ENCODE results near the gene OSBP2. TPM values are rescaled to one million over a fixed set of nuclear protein-coding genes. Genes with fewer than 3 reads are reported as not detected.

OSBP2 gene
- total and polyA plus RNA-seq, 2 of the 13 experiments (the other 11 are each of a cell fraction or from before 2014, with no cell fraction given) = 5.0 to 7.7 TPM

DNA sequence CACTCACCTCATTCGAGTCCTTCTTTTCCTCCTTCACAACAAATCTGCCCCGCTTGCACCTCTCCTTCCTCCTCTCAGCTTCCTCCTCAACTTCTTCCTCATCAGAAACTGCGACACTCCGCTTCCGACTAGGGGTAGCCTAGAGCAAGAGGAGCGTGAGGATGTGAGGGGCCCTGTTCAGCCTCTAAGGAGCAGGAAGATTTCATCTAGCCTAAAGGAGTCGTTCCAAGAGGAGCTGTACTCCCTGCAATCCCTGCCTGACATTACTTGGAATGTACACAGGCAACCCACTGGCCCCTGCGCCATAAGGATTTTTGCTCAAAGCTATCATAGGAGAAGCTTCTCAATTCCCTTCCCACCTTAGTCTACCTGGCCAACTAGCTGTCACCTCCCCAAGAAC, 239.4 kb downstream of the OSBP2 start:
- ATAC-seq (no peak), DNase-seq (ENCODE audit: low spot score) (no peak), FAIRE-seq (no peak)
- Histone ChIP-seq H3K27ac (ENCODE audit: extremely low read length, insufficient read depth, low read length) (no peak overlapping the region), H3K9me3 (ENCODE audit: low read length) (no peaks in the 10 kb centered on the region), H4K20me1 (ENCODE audit: insufficient read depth, low read length) (no peaks in the 10 kb centered on the region), H3K79me2 (ENCODE audit: insufficient read depth, low read length) (no peaks in the 10 kb centered on the region), H2AFZ (ENCODE audit: low read length) (no peak overlapping the region), H3K4me3 (replicated peaks in 1 of 3; ENCODE audit: insufficient read depth in 1 of 3, low read depth in 2 of 3, low read length in 3 of 3) (no peak overlapping the region), H3K4me2 (ENCODE audit: low read depth, low read length) (no peak overlapping the region), H3K9ac (ENCODE audit: insufficient read depth, low read depth, low read length) (no peak overlapping the region), H3K36me3 (replicated peaks in 1 of 2; ENCODE audit: control insufficient read depth in 1 of 2, insufficient read depth in 2 of 2, low read length in 2 of 2) (peaks cover 56 to 92% of the 10 kb centered on the region in 2 experiments), H3K4me1 (ENCODE audit: insufficient read depth, low read length) (no peaks in the 10 kb centered on the region), H3K27me3 (ENCODE audit: control insufficient read depth in 1 of 2, insufficient read depth in 2 of 2, low read length in 2 of 2) (no peaks in the 10 kb centered on the region)
- TF ChIP-seq TAF1 (CRISPR knock-in tag; IDR thresholded peaks at IDR 0.05) = no peak
- no peak for TF ChIP-seq ZNF660 (CRISPR knock-in tag; IDR thresholded peaks at IDR 0.05; ENCODE audit: borderline replicate concordance, low read depth)
- no peak for TF ChIP-seq ESRRA (CRISPR knock-in tag; IDR thresholded peaks at IDR 0.05; ENCODE audit: low read depth)
- TF ChIP-seq IRX3 (CRISPR knock-in tag; IDR thresholded peaks at IDR 0.05; ENCODE audit: borderline replicate concordance, low read depth) = no peak
- TF ChIP-seq YEATS4 (CRISPR knock-in tag; IDR thresholded peaks at IDR 0.05; ENCODE audit: borderline replicate concordance) = no peak
- no peak for TF ChIP-seq ZMYM3 (CRISPR knock-in tag; IDR thresholded peaks at IDR 0.05)
- BruUV-seq (replicated peaks) = no TSS peak
- ChIA-PET CTCF (ENCODE audit: low intra/inter-chr PET ratio, low total read pairs) (no interaction called here), POLR2A (no interaction called here)
- 98% methylated on average over 8 of the region's 8 CpGs for WGBS (ENCODE audit: low lambda C conversion rate)
- in situ Hi-C loops (cut with HindIII; ENCODE audit: extremely low pct_ligation_motif_present, low pct_unique_long_range_greater_than_20kb) (no loop called here), intact Hi-C loops (cut with micrococcal nuclease; ENCODE audit: unreplicated experiment) (no loop called here)

DNA sequence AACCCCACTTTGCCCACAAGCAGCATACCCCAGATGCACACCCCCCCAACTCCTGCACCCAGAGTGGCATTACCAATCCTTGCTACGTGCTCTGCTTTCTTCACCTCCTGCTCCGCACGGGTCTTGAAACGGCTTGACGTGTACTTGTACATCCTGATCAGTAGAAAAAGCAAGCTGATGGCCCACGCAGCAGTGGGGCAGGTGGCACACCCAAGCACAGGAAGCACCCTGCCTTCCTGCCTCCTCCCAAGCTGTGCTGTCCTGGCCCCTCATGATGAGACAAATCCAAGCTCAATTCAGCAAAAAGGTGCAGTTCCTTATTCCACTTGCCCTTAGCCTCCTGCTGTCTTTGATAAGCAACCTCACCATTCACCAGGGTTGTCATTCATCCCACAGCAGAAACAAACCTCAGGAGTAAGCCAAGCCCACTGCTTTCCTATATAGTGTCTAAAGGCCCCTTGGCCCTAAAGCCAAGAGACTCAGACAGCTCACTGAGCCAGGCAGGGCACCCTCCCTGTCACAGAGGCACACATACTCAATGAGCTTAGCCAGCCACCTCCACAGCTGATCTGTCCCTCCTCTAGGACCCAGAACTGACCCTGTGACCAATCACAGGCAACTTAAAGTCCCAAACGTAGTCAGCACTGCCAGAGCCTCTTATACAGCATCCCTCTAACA, 246.2 kb downstream of the OSBP2 start:
- DNase-seq (ENCODE audit: low spot score) (no peak), FAIRE-seq (no peak), ATAC-seq (no peak)
- no peak overlapping the region for H2AFZ ChIP-seq (ENCODE audit: low read length)
- BruUV-seq (replicated peaks) = no TSS peak
- intact Hi-C loops (cut with micrococcal nuclease; ENCODE audit: unreplicated experiment) (no loop called here), in situ Hi-C loops (cut with HindIII; ENCODE audit: extremely low pct_ligation_motif_present, low pct_unique_long_range_greater_than_20kb) (no loop called here)
- ChIA-PET CTCF (ENCODE audit: low intra/inter-chr PET ratio, low total read pairs) (no interaction called here), POLR2A (no interaction called here)
- no peaks in the 10 kb centered on the region for H4K20me1 ChIP-seq (ENCODE audit: insufficient read depth, low read length)
- peaks cover 44 to 94% of the 10 kb centered on the region in 2 experiments for H3K36me3 ChIP-seq (replicated peaks in 1 of 2; ENCODE audit: control insufficient read depth in 1 of 2, insufficient read depth in 2 of 2, low read length in 2 of 2)
- no peaks in the 10 kb centered on the region for H3K9me3 ChIP-seq (ENCODE audit: low read length)
- H3K79me2 ChIP-seq (ENCODE audit: insufficient read depth, low read length) = no peaks in the 10 kb centered on the region
- no peak overlapping the region for H3K27ac ChIP-seq (ENCODE audit: extremely low read length, insufficient read depth, low read length)
- no peaks in the 10 kb centered on the region for H3K27me3 ChIP-seq (ENCODE audit: control insufficient read depth in 1 of 2, insufficient read depth in 2 of 2, low read length in 2 of 2)
- no peak overlapping the region for H3K4me2 ChIP-seq (ENCODE audit: low read depth, low read length)
- 98% methylated on average over 7 of the region's 7 CpGs for WGBS (ENCODE audit: low lambda C conversion rate)
- H3K4me3 ChIP-seq (replicated peaks in 1 of 3; ENCODE audit: insufficient read depth in 1 of 3, low read depth in 2 of 3, low read length in 3 of 3) = no peak overlapping the region
- H3K9ac ChIP-seq (ENCODE audit: insufficient read depth, low read depth, low read length) = no peak overlapping the region
- H3K4me1 ChIP-seq (ENCODE audit: insufficient read depth, low read length) = no peaks in the 10 kb centered on the region
- TF ChIP-seq, protein P1, sequence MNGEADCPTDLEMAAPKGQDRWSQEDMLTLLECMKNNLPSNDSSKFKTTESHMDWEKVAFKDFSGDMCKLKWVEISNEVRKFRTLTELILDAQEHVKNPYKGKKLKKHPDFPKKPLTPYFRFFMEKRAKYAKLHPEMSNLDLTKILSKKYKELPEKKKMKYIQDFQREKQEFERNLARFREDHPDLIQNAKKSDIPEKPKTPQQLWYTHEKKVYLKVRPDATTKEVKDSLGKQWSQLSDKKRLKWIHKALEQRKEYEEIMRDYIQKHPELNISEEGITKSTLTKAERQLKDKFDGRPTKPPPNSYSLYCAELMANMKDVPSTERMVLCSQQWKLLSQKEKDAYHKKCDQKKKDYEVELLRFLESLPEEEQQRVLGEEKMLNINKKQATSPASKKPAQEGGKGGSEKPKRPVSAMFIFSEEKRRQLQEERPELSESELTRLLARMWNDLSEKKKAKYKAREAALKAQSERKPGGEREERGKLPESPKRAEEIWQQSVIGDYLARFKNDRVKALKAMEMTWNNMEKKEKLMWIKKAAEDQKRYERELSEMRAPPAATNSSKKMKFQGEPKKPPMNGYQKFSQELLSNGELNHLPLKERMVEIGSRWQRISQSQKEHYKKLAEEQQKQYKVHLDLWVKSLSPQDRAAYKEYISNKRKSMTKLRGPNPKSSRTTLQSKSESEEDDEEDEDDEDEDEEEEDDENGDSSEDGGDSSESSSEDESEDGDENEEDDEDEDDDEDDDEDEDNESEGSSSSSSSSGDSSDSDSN (CRISPR knock-in tag; IDR thresholded peaks at IDR 0.05) = no peak
- TF ChIP-seq XBP1 (CRISPR knock-in tag; IDR thresholded peaks at IDR 0.05) (no peak), MZF1 (CRISPR knock-in tag; IDR thresholded peaks at IDR 0.05; ENCODE audit: borderline replicate concordance) (no peak), ZFP37 (CRISPR knock-in tag; IDR thresholded peaks at IDR 0.05; ENCODE audit: borderline replicate concordance) (no peak), SRY (CRISPR knock-in tag; IDR thresholded peaks at IDR 0.05) (no peak), PTBP1 (IDR thresholded peaks at IDR 0.05; ENCODE audit: low read depth, low read length, poor library complexity, severe bottlenecking) (no peak), KDM5A (IDR thresholded peaks at IDR 0.05; ENCODE audit: borderline replicate concordance, low read length) (no peak), KAT8 (CRISPR knock-in tag; IDR thresholded peaks at IDR 0.05) (no peak), ZNF550 (CRISPR knock-in tag; IDR thresholded peaks at IDR 0.05; ENCODE audit: borderline replicate concordance) (no peak), CENPT (CRISPR knock-in tag; IDR thresholded peaks at IDR 0.05; ENCODE audit: low read depth) (no peak), ZNF136 (CRISPR knock-in tag; IDR thresholded peaks at IDR 0.05; ENCODE audit: low read depth) (no peak), ZNF563 (CRISPR knock-in tag; IDR thresholded peaks at IDR 0.05) (no peak)
